Measurements from ENCODE around the gene VAPB.

VAPB gene

DNA sequence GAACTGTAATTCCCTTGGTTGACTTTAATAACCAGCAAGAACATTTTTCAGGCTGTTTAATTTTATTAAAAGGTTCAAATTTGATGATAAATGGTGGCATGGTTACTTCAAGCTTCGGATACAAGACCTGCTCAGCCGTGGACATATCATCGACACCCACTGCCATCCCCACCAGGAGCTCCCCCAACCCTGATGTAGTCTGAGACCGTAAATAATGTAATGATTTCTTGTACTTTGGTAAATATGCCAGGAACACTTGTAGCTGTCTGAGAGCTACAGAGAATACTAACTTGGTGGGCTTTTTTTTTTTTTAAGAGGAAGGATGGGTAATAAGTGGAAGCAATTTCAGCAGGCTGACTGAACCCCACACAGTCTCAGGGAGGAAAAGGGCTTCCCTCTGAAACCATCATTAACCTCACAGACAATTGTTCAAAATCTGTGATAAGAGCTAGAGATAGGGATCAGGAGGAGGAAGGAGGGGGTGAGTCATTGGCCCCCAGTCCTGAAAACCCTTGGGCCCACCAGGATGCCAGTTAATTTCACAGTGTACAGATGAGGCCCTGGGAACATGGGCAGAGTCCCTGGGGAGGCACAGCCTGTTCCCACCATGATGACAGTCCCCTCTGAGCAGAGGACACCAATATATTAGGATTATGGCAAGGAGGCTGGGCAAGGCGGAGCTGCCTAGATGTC, 70.2 kb downstream of the VAPB start:
- no peak for DNase-seq

DNA sequence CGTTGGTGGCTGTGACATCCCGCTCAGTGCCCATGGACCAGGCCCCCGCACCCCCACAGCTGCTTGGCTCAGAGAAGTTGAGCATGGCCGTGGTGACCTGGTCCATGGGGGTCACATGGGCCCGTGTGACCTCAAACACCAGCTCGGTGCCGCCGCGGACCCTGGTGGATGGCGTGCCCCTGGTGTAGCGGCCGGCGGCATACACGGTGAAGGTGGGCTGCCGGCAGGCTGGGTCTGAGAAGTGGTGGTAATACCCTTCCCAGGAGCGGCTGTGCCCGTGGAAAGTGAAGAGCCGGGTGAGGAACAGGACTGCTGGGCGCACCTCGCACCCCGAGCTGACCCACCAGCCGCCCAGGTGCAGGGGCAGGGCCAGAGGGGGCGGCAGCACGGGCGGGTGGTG, 72.1 kb downstream of the VAPB start:
- DNase-seq = no peak

DNA sequence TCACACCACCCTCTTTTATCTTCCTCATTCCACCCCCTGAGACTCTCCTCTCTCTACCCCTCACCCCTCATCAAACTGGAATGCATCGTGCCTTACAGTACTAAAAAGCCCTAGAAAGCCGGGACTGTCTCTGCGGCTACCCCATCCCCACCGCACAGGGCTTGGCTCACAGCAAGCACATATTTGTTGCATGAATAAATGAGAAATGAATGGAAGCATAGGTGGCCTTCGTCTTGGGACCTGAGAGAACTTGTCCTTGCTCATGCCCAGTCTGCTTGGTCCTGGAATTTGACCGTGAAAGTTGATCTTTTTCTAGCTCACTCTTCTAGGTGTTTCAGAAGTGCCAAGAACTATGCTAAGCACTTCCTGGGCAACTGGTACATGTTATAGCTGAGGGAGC, 72.9 kb downstream of the VAPB start:
- DNase-seq = no peak

DNA sequence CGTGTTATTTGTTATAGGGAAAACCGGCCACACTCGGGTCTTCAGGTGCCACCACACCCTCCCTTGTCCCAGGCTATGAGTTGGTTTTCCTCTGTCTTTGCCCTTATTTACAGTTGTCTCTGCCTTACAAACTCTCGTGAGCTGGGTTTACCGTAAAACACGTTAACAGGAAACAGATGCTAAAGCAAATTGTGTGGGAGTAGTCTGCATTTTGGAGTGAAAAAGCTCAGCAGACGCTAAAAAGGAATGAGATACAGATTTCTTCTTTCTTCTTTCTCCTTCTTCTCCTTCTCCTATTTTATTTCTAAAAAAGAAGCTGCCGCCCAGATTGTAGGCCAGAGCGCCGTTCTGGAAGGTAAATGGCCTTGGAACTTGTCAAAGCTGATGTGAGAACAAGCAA, 74.2 kb downstream of the VAPB start:
- DNase-seq = no peak

DNA sequence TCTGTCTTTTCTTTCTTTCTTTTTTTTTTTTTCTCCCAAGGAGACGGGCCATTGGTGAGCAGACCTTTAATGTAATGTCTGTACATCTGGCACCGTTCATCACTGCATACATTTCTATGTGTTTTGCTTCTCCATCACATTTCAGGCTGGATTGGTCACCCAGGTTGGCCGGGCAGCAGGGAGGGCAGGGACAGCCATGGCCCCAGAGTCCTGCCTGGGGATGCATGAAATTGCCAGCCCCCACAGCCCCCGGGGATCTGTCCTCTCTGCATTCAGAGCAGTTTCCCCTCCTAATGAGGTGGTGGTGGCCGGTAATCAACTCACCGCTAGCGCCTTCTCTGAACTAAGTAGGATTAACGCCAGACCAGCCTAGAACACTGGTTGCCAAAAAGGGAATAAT, 75.8 kb downstream of the VAPB start:
- no peak for DNase-seq

DNA sequence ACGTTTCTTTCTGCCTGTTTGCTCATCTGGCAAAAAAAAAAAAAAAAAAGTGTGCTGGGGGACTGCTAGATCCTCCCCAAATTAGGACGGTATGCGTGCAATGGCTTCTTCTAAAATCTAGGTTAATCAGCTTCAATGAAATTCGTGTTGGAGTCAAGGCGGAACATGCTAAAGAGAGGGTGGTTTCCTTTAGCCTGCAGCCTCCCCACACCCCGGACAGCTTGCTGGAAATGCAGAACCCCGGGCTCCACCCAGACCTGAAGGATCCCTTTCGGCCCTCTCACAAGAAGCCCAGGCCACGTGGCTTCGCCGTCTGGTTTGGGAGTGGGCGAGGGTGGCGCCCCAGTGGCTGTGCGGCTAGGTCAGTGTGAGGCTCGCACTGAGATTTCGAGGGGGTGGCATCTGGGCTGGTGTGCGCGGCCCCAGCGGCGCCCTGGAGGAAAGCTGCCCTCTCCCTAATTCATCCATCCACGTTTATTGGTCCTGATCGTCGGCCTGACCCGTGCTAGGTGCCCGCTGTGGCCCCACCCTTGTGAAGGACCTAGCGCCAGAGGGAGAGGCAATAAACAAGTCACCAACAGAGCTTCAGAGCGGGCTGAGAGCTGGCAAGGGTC, 77.2 kb downstream of the VAPB start:
- DNase-seq = no peak

DNA sequence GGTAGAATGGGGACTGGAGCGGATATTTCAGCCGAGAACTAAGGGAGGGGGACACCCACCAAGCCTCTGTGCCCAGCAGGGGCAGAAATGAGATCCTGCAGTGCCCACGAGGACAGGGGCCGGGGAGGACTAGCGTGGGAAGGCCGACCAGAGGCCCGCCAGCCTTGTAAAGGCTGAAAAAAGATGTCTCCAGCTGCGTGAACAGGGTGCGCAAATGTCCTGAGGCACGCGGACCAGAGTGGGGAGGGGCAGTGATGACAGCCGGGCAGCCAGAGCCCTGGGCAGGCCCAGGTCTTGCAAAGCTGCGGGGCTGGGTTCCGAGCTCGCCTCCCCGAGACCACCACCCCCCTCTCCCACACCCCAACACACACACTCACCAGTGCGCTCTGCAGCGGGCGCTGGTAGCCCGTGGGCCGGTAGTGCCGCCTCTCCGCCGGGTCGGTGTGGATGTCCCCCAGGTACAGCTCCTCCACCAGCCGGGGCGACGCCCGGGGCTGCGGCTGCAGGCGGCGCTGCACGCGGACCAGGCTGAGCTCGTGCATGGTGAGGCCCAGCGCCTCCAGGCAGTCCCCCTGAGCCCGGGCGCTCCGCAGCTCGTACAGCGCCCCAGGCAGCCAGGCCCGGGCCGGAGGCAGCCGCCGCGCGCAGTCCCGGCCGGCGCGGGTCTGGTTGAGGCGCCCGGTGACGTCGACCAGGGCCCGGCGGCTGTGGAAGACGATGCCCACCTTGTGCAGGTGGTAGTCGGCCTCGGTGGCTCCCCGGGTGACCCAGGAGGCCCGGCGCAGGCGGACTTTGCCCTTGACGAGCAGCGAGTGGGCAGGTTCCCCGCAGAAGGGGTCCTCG, 77.9 kb downstream of the VAPB start:
- no peak for DNase-seq

DNA sequence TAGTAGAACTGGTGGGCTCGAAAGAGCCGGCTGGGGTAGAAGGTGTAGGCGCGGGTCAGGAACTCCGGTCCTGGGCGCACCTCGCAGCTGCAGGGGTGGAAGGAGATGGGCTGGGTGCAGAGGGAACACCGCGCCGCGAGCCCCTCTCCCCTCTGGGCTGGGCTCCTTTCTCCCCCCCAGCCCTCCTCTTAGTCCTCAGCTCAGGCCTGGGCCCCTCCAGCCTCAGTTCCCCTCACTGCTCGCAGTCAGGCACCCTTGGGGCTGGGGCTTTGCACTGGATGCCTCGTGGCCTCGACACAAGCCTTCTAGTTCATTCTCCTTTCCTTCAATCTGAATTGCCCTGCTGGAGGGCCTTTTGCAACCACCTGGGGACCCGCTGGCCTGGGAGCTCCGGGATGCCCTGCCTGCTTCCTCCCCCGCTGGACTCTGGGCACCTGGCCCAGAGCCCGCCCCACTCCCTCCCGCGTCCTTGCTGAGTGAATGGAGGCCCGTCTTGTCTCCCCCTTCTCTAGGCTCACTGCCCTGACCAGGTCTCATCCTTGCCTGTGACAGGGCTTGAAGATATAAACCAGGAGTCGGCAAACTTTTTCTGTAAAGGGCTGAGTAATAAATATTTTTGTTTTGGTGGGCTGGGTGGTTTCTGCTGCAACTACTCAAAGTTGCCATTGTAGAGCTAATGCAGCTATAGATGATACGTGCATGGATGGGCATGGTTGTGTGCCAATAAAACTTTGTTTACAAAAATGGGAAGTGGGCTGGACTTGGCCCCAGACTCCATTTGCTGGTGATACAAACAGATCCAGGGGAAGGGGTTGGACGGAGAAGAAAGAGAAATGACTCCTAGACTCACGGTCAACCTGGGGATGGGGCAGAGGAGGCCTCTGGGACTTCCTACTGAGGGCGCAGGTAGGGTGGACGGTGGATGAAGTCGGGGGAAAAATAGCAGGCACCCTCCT, 78.8 kb downstream of the VAPB start:
- DNase-seq = no peak

DNA sequence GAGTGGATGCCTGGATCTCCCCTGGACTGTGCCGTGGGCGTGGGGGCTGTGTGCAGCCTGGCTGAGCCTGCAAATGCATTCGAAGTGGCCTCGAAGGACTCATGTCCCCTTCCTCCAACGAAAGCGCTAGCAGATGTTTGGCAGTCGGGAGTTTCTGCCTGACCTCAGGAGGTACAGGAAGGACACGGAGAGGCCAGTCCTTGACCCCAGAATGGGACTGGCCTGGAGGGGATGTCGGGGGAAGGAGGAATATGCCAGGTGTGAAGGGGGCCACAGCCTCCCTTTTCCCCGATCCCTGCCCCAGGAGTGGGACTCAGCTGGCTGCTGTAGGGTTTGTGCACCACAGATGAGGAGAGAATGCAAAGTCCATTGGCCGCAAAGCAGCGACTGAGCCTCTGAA, 80.6 kb downstream of the VAPB start:
- DNase-seq = no peak

DNA sequence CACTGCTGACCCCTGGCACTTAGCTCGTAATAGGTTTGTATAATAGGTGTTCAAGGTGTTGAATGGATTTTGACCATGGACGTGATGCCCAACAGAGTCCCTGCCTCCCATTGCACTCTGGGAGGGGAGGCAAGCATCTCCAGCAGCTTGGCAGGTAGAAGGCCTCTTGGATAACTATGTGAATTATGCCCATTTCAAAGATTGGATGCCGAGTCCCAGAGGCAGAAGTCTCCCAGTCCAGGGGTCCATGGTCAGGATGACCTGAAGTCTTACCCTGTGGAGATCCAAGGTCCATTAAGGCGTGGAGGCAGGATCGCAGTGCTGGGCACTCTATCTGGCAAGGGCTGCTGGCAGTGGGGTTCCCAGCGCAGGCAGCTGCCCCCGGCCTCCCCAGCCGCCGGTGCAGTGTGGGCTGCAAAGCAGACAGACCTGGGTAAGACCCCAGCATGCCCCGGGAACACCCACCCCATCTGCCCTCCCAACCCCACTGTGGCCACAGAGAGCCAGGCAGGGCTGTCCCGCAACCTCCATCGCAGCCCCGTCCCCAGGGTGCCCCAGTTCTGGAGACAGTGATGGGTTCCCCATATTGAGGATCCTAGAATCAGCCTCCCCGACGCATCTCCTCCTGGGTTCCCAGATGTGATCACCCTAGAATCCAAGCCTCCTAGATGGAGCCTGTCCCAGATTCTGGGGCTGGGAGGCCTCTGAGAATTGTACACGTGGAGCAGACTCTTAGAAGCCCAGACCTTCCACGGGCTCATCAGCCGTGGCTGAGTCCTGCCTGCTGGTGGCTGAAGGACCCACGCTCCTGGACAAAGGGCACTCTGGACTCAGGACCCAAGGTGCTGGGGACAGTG, 81.5 kb downstream of the VAPB start:
- no peak for DNase-seq

DNA sequence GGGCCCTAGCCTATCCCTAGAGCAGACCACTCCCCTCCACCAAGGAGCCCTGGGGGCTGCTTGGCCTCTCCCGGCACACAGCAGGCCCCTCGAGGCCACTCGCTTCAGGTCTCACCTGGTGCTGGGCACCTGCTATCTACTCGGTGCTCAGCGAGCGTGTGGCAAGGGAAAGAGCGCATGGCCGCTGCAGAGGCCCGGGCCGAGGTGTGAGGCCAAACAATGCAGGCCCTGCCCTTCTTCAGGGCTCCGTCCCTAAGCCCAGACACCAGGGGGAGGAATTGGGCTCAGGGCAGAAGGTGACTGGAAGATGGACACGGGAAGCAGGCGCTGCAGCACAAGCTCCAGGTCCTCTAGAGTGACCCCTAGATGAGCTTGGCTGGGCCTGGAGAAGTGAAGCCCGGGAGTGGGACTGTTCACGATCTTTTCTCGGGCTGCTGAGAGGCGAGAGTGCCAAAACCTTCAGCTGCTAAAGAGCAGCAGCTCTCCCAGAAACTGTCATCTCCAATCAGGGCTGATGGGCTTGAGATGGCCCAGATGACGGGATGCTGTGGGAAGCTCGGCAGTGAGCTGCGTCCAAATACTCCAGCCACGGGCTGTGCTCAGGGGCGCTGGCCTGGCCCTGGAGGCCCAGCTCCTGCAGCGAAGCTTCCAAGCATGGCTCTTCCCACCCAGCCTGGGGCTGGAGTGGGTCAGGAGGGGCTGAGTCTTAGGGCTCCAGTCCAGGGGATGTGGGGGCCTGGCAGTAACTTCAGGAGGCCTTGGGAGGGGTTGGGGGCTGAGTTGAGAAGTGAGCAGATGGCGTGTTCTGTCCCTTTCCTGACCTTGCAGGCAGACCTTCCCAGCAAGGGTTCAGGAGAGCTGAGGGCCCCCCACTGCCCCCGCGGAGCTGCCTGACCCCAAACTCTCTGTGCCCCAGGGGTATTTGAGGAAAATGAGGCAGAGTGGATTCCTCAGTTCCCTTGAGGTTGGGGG, 82.5 kb downstream of the VAPB start:
- DNase-seq = no peak

DNA sequence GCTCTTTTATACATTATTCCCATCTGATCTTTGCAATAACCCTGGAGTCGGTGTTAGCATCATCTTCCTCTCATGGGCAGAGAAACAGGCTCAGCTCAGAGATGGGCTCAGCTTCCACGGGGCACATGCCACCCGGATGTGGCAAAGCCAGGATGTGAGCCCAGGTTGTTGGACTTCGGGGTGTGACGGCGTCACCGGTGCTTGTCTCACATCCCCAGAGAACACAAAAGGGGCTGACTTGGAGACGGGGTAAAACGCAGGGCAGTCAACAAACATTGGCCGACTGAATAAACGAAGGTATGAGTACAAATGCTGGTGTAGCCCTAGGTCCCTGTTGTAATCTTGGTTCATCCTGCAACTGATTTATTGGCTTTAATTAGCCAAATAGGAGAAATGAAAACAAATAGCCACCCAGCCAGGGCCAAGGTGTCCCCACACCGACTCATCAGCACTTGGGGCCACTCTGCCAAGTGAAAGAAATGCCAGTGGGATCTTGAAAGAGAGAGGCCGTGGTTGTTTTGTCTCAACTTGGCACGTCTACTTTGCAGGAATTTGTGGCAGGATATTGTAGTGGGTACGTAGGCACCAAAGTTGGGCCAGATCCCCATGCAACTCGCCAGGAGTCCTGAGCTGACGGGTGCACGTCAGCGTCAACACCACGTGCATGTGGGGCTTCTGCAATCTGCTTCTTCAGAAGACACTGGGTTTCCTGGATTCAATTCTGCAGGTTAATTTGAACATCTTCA, 83.4 kb downstream of the VAPB start:
- DNase-seq = no peak

DNA sequence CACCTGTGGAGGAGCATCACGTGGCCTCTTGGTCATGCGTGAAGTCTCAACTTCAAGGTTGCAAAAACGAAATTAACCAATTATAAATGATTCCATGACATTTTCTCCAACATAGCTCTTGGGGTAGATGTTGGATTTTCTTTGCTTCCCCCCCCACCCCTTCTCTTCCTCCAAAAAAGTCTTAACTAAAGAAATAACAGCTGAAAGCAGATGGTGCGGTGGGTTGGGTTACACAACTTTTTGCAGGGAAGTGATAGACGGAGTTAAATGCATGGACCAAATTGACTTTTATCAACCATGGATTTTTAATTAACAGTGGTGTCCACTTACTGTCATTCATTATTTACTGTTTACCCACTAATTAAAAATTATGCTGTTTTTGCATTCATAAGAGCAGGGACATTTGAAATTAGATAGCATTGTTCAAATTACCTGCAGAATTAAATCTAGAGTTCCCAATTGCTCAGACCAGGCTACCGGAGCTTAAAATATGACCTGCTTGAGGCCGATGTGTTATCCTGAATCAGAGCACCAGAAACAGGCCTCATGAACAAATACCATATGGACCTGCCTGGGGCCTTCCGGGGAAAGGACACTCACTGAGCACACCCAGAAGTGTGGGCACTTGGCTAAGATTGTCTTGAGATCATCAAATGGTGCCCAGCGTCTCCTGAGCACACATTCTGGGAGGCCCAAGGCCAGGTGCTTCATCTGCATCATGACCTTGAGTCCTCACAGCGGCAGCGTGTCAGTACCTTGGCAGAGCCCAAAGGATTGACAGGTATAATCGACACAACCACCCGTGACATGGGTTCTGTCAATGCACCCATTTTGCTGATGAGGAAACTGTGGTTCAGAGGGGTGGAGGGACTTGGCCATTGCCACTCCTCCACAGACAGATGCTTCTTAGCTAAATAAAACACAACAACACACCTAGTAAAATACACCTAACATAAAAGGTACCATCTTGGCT, 84.7 kb downstream of the VAPB start:
- DNase-seq = no peak

DNA sequence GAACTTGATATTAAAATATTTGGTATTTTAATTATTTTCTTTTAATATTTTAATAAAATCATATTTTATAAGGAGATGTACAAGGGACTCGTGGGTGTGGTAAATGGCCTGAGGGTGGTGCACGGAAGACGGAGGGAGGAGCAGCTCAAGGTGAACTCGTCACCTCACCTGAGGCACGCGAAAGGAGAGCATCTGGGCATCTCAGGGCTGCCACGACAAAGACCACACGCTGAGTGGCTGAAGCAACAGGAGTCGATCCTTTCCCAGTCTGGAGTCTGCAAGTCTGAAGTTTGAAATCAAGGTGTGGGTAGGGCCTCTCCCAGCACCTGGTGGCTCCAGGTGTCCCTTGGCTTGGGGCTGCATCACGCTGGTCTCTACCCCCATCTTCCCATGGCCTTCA, 86.4 kb downstream of the VAPB start:
- no peak for DNase-seq

DNA sequence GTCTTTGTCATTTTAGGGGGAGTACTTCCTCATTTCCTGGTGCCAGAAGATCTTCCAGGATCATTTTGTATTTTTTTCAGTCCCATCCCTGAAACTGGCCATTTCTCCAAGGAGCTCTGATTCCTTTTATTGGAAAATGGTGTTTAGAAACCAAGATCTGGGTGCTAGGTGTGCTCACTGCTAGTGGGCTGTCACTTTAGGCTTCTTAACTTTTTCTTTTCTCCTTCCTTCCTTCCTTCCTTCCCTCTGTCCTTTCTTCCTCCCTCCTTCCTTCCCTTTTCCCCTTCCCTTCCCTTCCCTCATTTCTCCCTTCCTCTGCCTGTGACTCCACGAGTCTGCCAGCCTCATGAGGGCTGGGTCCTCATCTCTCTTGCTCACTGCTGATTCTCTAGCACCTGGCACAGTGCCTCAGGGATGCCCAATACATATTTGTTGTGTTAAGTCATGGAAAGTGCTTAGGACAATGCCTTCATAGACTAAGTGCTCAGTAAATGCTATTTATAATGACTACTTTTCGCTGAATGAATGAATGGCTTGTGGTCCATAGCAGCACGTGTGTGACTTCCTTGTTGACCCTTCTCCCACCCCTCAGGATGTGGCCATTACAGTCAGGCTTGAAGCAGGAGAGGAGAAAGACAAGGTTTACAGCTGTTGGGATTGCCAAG, 89.2 kb downstream of the VAPB start:
- DNase-seq = no peak

DNA sequence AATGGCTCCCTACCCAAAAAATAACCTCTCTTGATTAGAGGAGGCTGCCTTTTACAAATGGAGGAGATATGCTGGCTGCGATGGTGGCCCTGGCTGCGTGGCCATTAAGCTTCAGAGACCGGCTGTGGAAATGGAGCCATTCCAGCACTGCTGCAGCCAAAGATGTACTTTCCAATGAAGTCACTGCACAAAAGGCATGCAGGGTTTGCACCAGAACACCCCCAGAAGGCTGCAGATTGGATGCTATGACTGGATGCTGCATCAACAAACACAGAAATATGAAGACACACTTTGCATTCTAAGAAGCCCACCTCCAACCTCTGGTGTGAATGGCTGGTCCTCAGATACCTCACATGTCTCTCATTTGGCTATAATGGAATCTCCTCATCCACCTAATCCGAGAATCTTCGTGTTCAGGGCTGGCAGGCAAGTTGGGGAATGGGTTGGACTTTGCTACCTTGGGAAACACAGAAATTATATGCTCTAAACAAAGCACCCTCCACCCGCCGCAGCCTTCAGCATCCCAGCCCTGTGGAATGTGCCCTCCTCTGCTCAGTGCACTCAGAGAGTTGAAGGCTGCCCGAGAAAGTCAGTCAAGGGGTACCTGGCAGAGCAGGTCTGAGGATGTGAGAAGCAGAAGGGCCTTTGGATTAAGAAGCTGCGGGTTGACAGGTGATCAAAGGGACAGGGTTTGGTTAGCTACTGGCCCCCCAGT, 90.9 kb downstream of the VAPB start:
- no peak for DNase-seq

Data from amygdala (tissue), 56 donors.